Kidney epithelial cell (primary cell): Measurements from ENCODE around the gene ARHGAP42. TPM values are rescaled to one million over a fixed set of nuclear protein-coding genes. Genes with fewer than 3 reads are reported as not detected.

Experiments
- DNase-seq: peaks from one replicate; pipeline ENCODE4 v3.0.0-alpha.2; 2010; ENCODE audit warnings: low read depth
- H3K27me3 ChIP-seq: 2 replicates; pipeline ENCODE4 v1.6.0; 2011; ENCODE audit warnings: low read length; ENCODE audit not compliant: control insufficient read depth, insufficient read depth
- H3K36me3 ChIP-seq: 2 replicates; pipeline ENCODE4 v1.5.1; 2011; ENCODE audit warnings: low read length; ENCODE audit not compliant: control insufficient read depth, insufficient read depth
- H3K4me3 ChIP-seq: 2 replicates; pipeline ENCODE4 v1.5.1; 2011; ENCODE audit warnings: low read depth, mild to moderate bottlenecking, control low read depth, low read length
- CTCF ChIP-seq: IDR thresholded peaks from 2 replicates; pipeline ENCODE4 v1.5.1; 2011; ENCODE audit warnings: mild to moderate bottlenecking, moderate library complexity, low read length, control low read depth, inconsistent platforms; ENCODE audit not compliant: insufficient read depth, poor library complexity, severe bottlenecking
- total RNA-seq: library from RNA; depleted of rRNA; stranded (reverse); fragments of >200 nt; gene quantifications from 2 replicates; pipeline ENCODE4 v1.2.3, GENCODE V29; 2015

The ARHGAP42 gene
- total RNA-seq, 1 donor from 2014 or later: 27.9 TPM

DNA sequence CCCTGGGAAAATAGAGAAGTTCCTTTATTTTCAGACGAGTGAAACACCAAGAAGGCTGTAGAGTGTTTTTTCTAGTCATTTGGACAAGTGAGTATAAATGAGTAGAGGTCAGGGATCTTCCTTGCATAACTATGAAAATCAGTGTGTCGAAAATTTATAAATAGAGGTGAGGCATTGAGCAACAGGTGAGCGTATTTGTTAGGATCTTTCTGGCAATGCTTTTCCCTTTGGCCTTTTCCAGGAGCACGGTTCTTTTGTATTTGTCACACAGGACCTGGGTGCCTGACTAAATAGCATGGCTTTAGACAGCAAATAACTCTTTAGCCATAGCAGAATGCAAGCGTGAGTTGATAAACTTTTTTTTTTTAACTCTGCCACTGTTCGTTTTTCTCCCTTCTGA lies 19.6 kb upstream of the ARHGAP42 start:
- DNase-seq: no peak
- H3K36me3 ChIP-seq: no peaks in the 10 kb centered on the region
- TF ChIP-seq CTCF: no peak
- no peak overlapping the region for H3K4me3 ChIP-seq
- H3K27me3 ChIP-seq: no peaks in the 10 kb centered on the region

GRCh38 chr11:100670140-100670539 lies 16.9 kb upstream of the ARHGAP42 start:
- TF ChIP-seq CTCF: no peak
- DNase-seq: no peak
- no peaks in the 10 kb centered on the region for H3K36me3 ChIP-seq

DNA sequence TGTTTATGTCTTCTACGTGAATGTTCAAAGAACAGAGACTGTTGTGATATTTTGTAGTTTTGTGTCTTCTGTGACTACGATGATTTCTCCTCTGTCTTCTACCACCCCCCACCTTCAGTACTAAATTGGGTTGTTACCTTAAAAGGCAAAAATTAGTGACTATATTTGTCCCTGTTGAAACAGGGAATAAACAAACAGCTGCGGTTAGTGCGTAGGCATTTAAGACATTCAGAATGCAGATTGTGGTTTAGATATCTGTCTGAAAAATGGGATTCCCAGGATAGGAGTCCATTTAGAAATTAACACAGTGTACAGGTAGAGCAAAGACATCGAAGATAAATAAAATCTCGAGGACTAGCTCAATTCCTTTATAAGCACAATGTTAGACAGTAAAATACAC lies 15.6 kb upstream of the ARHGAP42 start:
- DNase-seq: no peak
- no peaks in the 10 kb centered on the region for H3K27me3 ChIP-seq
- TF ChIP-seq CTCF: no peak
- no peaks in the 10 kb centered on the region for H3K36me3 ChIP-seq
- no peak overlapping the region for H3K4me3 ChIP-seq

More at GRCh38 chr11:100670140-100670539, 16.9 kb upstream of the ARHGAP42 start:
- no peak overlapping the region for H3K4me3 ChIP-seq
- H3K27me3 ChIP-seq: no peaks in the 10 kb centered on the region

GRCh38 chr11:100672498-100673033 lies 14.5 kb upstream of the ARHGAP42 start:
- no peak for TF ChIP-seq CTCF
- no peaks in the 10 kb centered on the region for H3K36me3 ChIP-seq
- H3K4me3 ChIP-seq: no peak overlapping the region
- H3K27me3 ChIP-seq: no peaks in the 10 kb centered on the region
- no peak for DNase-seq

DNA sequence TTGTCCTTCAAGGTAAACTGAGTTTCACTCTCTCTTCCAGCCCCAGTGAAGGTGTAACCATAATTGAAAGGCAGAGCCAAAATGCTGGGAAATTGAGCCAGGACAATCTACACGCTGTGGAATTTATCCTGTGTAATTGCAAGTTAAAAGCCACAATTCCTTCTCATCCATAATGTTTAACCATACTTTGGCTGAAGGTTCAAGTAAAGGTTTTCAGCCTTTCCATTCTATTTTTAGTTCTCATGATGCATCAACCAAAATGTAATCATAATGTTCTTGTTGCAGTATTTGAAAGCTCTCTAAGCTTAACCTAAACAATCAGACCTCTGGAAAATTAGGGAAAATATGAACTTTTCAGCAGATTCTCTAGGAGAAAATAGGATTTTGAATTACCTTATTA lies 14.0 kb upstream of the ARHGAP42 start:
- no peak overlapping the region for H3K4me3 ChIP-seq
- no peaks in the 10 kb centered on the region for H3K36me3 ChIP-seq
- H3K27me3 ChIP-seq: no peaks in the 10 kb centered on the region
- DNase-seq: no peak
- no peak for TF ChIP-seq CTCF

DNA sequence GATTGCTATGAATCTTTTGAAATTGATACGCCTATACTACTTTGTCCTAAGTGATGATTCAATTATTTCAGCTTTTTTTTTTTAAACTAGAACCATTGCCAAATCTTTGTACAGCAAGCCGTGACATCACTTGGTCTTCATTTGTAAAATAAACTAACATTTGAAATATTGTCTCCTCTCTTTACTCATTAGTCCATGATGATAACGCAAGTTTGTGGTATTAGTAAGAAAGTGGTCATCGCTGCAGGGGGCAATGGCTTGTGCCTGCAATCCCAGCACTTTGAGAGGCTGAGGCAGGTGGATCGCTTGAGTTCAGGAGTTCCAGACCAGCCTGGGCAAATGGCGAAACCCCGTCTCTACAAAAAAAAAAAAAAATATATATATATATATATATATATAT lies 12.9 kb upstream of the ARHGAP42 start:
- no peak for DNase-seq
- no peaks in the 10 kb centered on the region for H3K27me3 ChIP-seq
- no peak for TF ChIP-seq CTCF
- H3K4me3 ChIP-seq: no peak overlapping the region
- H3K36me3 ChIP-seq: no peaks in the 10 kb centered on the region
